SK-N-SH treated with all-trans-retinoic acid at 6 μM for 48 hours (cell line): ENCODE data around the gene SKAP2.
"Not testable (repeated sequence)": the region's sequence is repeated elsewhere in the genome, so short reads cannot be mapped to it uniquely, and the experiment has no call there.

Source experiments
- ARNTL ChIP-seq: fragments of 450-650 bp; formaldehyde crosslinking; IDR thresholded peaks from 2 replicates; pipeline ENCODE4 v1.5.0; 2020; ENCODE audit warnings: low read depth, mild to moderate bottlenecking, moderate library complexity, borderline replicate concordance
- BACH2 ChIP-seq: fragments of 250-450 bp; sonication (Bioruptor Pico); IDR thresholded peaks from 2 replicates; pipeline ENCODE4 v1.9.0; 2021; ENCODE audit warnings: mild to moderate bottlenecking, borderline replicate concordance
- ESRRG ChIP-seq: fragments of 250-450 bp; sonication (Bioruptor Pico); IDR thresholded peaks from 2 replicates; pipeline ENCODE4 v1.6.1; 2021; ENCODE audit warnings: mild to moderate bottlenecking
- ISL1 ChIP-seq: fragments of 250-450 bp; sonication (Bioruptor Pico); IDR thresholded peaks from 2 replicates; pipeline ENCODE4 v2.1.2; 2022; ENCODE audit warnings: mild to moderate bottlenecking, moderate library complexity
- OSR1 ChIP-seq: fragments of 250-450 bp; sonication (Bioruptor Pico); IDR thresholded peaks from 2 replicates; pipeline ENCODE4 v1.8.0; 2022; ENCODE audit warnings: moderate library complexity, mild to moderate bottlenecking, inconsistent platforms
- PPARA ChIP-seq: fragments of 250-450 bp; sonication (Bioruptor Pico); IDR thresholded peaks from 2 replicates; pipeline ENCODE4 v1.5.0; 2020; ENCODE audit warnings: mild to moderate bottlenecking, borderline replicate concordance
- TOX ChIP-seq: fragments of 250-450 bp; sonication (Bioruptor Pico); IDR thresholded peaks from 2 replicates; pipeline ENCODE4 v1.8.0; 2021; ENCODE audit warnings: mild to moderate bottlenecking, moderate library complexity, borderline replicate concordance
- ZFP3 ChIP-seq: fragments of 250-450 bp; sonication (Bioruptor Pico); IDR thresholded peaks from 2 replicates; pipeline ENCODE4 v1.5.0; 2020; ENCODE audit warnings: mild to moderate bottlenecking, moderate library complexity
- ZNF8 ChIP-seq: fragments of 450-650 bp; formaldehyde crosslinking; IDR thresholded peaks from 2 replicates; pipeline ENCODE4 v1.5.0; 2020; ENCODE audit warnings: mild to moderate bottlenecking, moderate library complexity
- TF ChIP-seq, protein P1 (sequence below): fragments of 250-450 bp; sonication (Bioruptor Pico); IDR thresholded peaks from 2 replicates; pipeline ENCODE4 v1.8.0; 2020; ENCODE audit warnings: mild to moderate bottlenecking, moderate library complexity, borderline replicate concordance
- TF ChIP-seq, protein P2 (sequence below): fragments of 250-450 bp; sonication (Bioruptor Pico); IDR thresholded peaks from 2 replicates; pipeline ENCODE4 v1.5.0; 2020; ENCODE audit warnings: mild to moderate bottlenecking, moderate library complexity

- TF ChIP-seq ARNTL (CRISPR knock-in tag); ZFP3; BACH2 (CRISPR knock-in tag); ISL1; ZNF8 (CRISPR knock-in tag); OSR1 (CRISPR knock-in tag); ESRRG (CRISPR knock-in tag); TOX (CRISPR knock-in tag); PPARA (CRISPR knock-in tag): not testable (repeated sequence)
- TF ChIP-seq, protein P1, sequence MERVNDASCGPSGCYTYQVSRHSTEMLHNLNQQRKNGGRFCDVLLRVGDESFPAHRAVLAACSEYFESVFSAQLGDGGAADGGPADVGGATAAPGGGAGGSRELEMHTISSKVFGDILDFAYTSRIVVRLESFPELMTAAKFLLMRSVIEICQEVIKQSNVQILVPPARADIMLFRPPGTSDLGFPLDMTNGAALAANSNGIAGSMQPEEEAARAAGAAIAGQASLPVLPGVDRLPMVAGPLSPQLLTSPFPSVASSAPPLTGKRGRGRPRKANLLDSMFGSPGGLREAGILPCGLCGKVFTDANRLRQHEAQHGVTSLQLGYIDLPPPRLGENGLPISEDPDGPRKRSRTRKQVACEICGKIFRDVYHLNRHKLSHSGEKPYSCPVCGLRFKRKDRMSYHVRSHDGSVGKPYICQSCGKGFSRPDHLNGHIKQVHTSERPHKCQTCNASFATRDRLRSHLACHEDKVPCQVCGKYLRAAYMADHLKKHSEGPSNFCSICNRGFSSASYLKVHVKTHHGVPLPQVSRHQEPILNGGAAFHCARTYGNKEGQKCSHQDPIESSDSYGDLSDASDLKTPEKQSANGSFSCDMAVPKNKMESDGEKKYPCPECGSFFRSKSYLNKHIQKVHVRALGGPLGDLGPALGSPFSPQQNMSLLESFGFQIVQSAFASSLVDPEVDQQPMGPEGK, result not testable (repeated sequence)
- TF ChIP-seq, protein P2, sequence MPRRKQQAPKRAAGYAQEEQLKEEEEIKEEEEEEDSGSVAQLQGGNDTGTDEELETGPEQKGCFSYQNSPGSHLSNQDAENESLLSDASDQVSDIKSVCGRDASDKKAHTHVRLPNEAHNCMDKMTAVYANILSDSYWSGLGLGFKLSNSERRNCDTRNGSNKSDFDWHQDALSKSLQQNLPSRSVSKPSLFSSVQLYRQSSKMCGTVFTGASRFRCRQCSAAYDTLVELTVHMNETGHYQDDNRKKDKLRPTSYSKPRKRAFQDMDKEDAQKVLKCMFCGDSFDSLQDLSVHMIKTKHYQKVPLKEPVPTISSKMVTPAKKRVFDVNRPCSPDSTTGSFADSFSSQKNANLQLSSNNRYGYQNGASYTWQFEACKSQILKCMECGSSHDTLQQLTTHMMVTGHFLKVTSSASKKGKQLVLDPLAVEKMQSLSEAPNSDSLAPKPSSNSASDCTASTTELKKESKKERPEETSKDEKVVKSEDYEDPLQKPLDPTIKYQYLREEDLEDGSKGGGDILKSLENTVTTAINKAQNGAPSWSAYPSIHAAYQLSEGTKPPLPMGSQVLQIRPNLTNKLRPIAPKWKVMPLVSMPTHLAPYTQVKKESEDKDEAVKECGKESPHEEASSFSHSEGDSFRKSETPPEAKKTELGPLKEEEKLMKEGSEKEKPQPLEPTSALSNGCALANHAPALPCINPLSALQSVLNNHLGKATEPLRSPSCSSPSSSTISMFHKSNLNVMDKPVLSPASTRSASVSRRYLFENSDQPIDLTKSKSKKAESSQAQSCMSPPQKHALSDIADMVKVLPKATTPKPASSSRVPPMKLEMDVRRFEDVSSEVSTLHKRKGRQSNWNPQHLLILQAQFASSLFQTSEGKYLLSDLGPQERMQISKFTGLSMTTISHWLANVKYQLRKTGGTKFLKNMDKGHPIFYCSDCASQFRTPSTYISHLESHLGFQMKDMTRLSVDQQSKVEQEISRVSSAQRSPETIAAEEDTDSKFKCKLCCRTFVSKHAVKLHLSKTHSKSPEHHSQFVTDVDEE (CRISPR knock-in tag), result not testable (repeated sequence)
These were observed 27.6 kb downstream of the SKAP2 start for GRCh38 chr7:26836793-26837192.
